Myocyte (in vitro differentiated cells): ENCODE results near the gene CALML5. TPM values are rescaled to one million over a fixed set of nuclear protein-coding genes. Genes with fewer than 3 reads are reported as not detected.

Experiments used
- DNase-seq: peaks from one replicate; pipeline ENCODE4 v3.0.0-alpha.2; 2012; ENCODE audit warnings: low read depth
- total RNA-seq: library from RNA; depleted of rRNA; stranded (reverse); fragments of >200 nt; gene quantifications from 2 replicates; pipeline ENCODE4 v1.2.3, GENCODE V29; 2014

CALML5 gene
- total RNA-seq, 1 donor from 2014 or later = not detected

DNA sequence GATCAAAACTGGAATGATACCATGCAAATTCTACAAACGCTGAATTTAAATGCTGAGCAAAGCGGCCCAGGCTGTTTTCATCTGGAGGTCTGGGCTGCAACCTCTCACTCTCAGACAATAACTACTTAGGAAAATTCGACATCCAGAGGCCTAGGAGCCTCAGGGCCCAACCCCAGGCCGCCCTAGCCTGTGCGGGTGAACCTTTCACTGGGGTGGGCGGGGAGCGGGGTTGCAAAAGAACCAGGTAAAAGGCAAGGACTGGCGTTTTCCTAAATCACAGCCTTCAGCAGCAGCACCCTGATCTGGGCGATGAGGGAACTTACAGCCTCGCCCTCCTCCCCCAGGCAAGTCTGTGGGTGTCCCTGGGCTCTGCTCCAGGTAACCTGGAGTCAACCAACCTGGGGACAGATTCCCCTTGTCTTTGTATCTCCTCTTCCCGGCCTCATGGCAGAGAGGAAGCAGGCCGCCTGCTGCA lies 33.4 kb downstream of the CALML5 start:
- DNase-seq = no peak

GRCh38 chr10:5464546-5464945 lies 34.8 kb downstream of the CALML5 start:
- no peak for DNase-seq

DNA sequence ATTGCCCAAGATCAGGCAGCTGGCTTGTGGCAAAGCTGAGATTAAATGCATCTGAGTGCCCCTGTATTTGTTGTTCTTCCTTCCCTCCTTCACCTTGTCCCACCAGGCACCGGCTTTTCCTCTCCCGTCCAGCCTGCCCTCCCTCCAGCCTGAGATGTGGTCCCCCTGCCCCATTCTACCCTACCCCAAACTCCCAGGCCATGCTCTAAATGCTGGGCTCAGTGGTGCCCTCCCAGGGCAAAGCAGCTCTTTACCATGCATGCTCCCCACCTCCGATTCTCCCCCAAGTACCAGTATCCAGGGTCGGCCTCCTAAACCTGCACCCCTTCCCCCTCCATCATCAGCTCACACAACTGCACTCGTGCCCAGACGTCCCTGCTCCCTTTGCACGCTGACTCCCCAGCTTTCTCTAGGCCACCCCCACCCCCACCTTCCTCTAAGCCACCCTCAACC lies 36.5 kb downstream of the CALML5 start:
- no peak for DNase-seq

DNA sequence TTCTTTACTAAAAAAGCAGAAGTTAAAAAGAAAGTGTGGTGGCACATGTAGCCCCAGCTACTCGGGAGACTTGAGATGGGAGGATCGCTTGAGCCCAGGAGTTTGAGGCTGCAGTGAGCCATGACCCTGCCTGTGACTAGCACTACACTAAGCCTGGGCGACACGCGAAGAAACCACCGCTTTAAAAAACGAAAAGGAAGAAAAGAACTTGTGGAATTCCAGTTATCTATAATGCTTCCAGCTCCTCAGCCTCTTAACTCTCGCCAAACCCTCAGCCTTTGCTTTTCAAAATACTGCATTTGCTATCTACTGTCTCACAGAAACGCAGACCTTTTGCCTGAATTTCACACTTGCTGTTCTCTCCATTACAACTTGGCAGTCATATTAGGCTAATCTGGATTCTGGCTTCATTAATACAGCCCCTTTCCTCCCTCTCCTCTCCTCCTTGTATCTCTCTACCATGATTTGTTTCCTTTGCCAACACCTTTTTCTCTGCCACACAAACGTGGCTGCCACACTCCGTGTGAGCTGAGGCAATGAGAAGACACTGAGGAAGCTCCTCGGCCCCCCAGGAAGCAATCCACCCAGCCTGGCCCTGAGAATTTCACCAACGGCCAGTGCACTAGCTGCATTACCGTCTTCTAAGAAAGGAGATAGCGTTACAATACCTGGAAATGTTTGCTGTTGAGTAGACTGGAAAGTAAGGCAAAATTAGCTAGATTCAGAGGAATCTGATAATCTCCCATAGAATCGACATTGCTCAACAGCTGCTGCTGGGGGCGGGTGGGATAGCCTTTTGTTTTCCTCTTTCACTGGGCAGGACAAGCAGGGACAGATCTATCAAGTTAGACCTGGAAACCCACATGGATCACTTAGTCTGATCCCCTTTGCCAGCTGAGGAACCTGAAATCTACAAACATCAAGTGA lies 37.2 kb downstream of the CALML5 start:
- DNase-seq = no peak

- no peak for DNase-seq
These were observed 38.2 kb downstream of the CALML5 start for GRCh38 chr10:5461203-5461588.

DNA sequence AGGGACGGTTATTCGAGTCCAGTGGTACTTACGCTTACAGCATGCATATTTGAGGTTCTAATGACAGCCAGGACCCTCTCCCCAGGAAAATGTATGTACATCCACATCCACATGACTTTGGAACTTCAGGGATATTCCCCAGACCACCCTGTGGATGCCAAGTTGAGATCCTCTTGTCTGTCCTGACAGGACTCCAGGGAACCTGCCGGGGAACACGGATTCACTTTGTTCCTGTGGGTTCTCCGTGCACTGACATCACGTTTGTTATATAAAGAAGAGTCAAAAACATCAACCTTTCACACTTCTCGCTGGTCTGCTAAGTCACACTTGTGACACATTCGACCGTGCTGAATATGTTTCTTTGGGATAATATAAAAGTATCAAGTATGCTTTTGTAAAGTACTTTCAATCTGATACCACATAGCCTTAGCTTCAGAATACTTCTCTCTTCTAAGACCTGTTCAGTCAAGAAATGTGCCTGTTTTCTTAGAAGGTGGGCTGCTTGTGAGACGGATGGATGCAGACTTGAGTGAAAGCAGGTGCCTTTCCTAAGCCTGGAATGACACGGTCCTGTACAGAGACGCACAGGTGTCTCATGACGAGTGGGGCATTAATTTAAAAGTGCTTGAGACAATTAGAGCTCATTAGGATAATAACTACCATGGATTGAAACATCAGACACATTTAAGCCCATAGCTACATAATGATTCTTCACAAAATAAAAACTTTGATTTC lies 38.7 kb downstream of the CALML5 start:
- no peak for DNase-seq

- DNase-seq = no peak
These were observed 40.2 kb downstream of the CALML5 start for GRCh38 chr10:5458949-5459747.

GRCh38 chr10:5458425-5458824 lies 40.9 kb downstream of the CALML5 start:
- DNase-seq = no peak

DNA sequence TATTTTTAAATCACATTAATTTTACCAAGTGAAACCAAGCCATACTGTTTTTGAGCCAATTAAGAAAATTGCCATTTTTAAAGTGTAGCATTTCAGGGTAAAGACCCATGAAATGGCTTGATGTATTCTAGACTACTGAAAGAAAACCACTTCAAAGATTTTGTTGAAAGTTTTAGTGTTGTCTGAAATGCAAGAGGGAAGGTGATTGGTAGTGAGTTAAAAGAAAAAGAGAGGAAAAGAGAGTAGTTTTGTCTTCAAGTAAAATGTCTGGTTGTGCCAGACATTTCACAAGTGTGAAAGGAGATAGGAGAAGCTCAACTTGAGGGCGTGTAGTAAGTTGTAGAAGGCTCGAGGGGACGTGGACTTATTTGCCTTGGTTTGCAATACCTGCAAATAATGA lies 41.6 kb downstream of the CALML5 start:
- DNase-seq = no peak

GRCh38 chr10:5456563-5456962 lies 42.8 kb downstream of the CALML5 start:
- DNase-seq = no peak

- DNase-seq = no peak
These were observed 45.5 kb downstream of the CALML5 start for GRCh38 chr10:5453749-5454489.

DNA sequence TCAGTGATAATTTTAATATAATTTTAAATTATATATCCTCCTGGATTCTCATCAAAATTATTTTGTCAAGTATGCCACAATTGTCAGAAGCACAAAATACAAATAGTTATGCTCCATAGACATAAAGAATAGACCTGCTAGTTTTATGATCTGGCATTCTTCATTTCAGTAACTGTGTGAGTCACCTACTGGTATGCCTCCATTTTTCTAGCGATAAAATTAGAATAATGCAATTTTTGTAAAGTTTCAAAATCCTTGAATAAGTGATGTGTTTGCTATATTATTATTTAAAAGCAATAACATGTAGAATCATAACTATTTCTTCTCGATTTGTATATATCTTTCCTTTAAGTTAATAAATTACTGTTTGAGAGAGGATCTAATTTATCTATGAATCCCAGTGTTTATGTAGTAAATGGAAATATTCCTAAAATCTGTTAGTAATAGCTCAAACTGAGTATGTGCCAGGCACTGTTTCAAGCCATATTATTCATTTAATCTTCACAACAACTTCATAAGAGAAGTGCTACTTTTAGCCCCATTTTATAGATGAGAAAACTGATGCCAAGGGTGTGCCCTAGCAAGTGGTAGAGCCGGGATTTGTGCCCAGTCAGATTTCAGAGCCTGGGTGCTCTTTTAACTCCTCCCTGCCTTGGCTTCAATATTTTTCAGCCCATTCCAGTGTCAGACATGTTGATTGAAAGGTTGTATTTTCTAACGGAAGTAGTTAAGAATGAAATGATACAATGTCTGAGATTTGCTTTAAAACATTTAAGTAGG lies 48.6 kb downstream of the CALML5 start:
- no peak for DNase-seq

- DNase-seq = peak; percentile 81
These were observed 49.5 kb downstream of the CALML5 start for GRCh38 chr10:5449823-5450222.

- DNase-seq = peak; percentile 23
These were observed 50.1 kb downstream of the CALML5 start for GRCh38 chr10:5449227-5449626.

Other genes starting within 250 kb of the CALML5 start
- not detected in 2 replicates for gene UCN3, start 134.6 kb downstream of the CALML5 start, total RNA-seq
- gene TUBAL3, start 94.7 kb downstream of the CALML5 start, total RNA-seq = not detected in 2 replicates
- gene NET1, start 87.0 kb downstream of the CALML5 start, total RNA-seq = 20.2 and 31.6 TPM in 2 replicates
- gene CALML3, start 25.4 kb upstream of the CALML5 start, total RNA-seq = not detected in 2 replicates
- 8.6 and 10.3 TPM in 2 replicates for gene ASB13, start 167.0 kb upstream of the CALML5 start, total RNA-seq
- gene TASOR2, start 185.3 kb upstream of the CALML5 start, total RNA-seq = 89.5 and 93.8 TPM in 2 replicates